DOHH2 (cell line): ENCODE data around the gene AKR1B1.

Experiments
- H3F3A ChIP-seq: fragments of 200-600 bp; sonication (generic), shearing (Covaris generic); 2 replicates; pipeline ENCODE4 v1.6.0; 2016; ENCODE audit warnings: antibody characterized with exemption, mild to moderate bottlenecking; ENCODE audit not compliant: control insufficient read depth, insufficient read depth
- H3K27ac ChIP-seq: fragments of 200-600 bp; sonication (generic); 2 replicates; pipeline ENCODE4 v1.5.1; 2014; ENCODE audit warnings: low read depth, mild to moderate bottlenecking, low read length, moderate library complexity
- H3K27me3 ChIP-seq: fragments of 200-600 bp; sonication (generic); 2 replicates; pipeline ENCODE4 v1.6.1; 2014; ENCODE audit warnings: mild to moderate bottlenecking, low read length, mixed read lengths; ENCODE audit not compliant: control insufficient read depth
- H3K36me3 ChIP-seq: fragments of 200-600 bp; sonication (generic); 2 replicates; pipeline ENCODE4 v1.6.1; 2014; ENCODE audit warnings: mild to moderate bottlenecking, low read length, moderate library complexity, mixed read lengths; ENCODE audit not compliant: control insufficient read depth
- H3K4me1 ChIP-seq: fragments of 200-600 bp; sonication (generic); 2 replicates; pipeline ENCODE4 v1.6.1; 2014; ENCODE audit warnings: mild to moderate bottlenecking, low read length, mixed read lengths; ENCODE audit not compliant: control insufficient read depth
- H3K4me2 ChIP-seq: fragments of 200-600 bp; sonication (generic); 2 replicates; pipeline ENCODE4 v1.6.0; 2014; ENCODE audit warnings: mild to moderate bottlenecking, low read length, moderate library complexity
- H3K4me3 ChIP-seq: fragments of 200-600 bp; sonication (generic); 2 replicates; pipeline ENCODE4 v1.5.1; 2014; ENCODE audit warnings: mild to moderate bottlenecking, low read length, mixed read lengths
- H3K79me2 ChIP-seq: fragments of 200-600 bp; sonication (generic); 2 replicates; pipeline ENCODE4 v1.6.1; 2014; ENCODE audit warnings: mild to moderate bottlenecking, low read length, mixed read lengths; ENCODE audit not compliant: control insufficient read depth
- H3K9me2 ChIP-seq: fragments of 200-600 bp; sonication (generic); replicated peaks from 2 replicates; pipeline ENCODE4 v1.6.1; 2014; ENCODE audit warnings: mild to moderate bottlenecking, low read length, mixed read lengths; ENCODE audit not compliant: control insufficient read depth
- H3K9me3 ChIP-seq: fragments of 200-600 bp; sonication (generic); 2 replicates; pipeline ENCODE4 v1.6.1; 2014; ENCODE audit warnings: antibody characterized with exemption, low read length, mixed read lengths; ENCODE audit not compliant: control insufficient read depth, insufficient read depth
- H4K20me1 ChIP-seq: fragments of 200-600 bp; sonication (generic); 2 replicates; pipeline ENCODE4 v1.6.0; 2014; ENCODE audit warnings: low read depth, mild to moderate bottlenecking, antibody characterized with exemption, low read length, moderate library complexity; ENCODE audit not compliant: control insufficient read depth, insufficient read depth
- CTCF ChIP-seq: fragments of 200-600 bp; sonication (generic); IDR thresholded peaks from one replicate; pipeline ENCODE4 v1.5.1; 2014; ENCODE audit warnings: antibody characterized with exemption, mild to moderate bottlenecking, low read depth, low read length; ENCODE audit not compliant: poor library complexity, severe bottlenecking
- EZH2phosphoT487 ChIP-seq: fragments of 200-600 bp; sonication (generic); IDR thresholded peaks from 2 replicates; pipeline ENCODE4 v1.6.1; 2017; ENCODE audit warnings: borderline replicate concordance, mild to moderate bottlenecking, antibody characterized with exemption, low read length, moderate library complexity, mixed read lengths

Gene AKR1B1

DNA sequence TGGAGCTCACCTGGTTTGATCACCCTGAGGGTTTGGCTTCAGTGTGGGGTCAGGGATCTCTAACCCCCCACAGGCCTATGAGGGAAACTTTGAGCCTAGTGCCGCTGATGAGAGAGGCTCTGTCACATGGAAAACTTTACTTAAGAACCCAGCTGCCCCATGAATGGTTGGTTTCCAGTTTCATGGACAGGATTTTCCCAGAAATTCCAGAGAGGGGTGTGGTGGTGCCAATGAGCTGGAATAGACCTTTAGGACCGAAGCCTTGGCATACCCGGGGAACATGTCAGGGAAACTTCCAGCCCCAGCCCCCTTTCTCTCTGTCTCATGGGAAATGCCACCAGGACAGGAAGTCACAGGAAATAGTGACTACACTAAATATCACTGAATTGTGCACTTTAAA, 36.9 kb downstream of the AKR1B1 start:
- no peaks in the 10 kb centered on the region for H3K79me2 ChIP-seq
- H3K27ac ChIP-seq: no peak overlapping the region
- H3K27me3 ChIP-seq: peaks cover 7% of the 10 kb centered on the region; the same call in 1 of the 2 replicates
- no peak overlapping the region for H3K4me3 ChIP-seq
- TF ChIP-seq EZH2phosphoT487: no peak
- no peak for TF ChIP-seq CTCF
- H3K4me1 ChIP-seq: peaks cover 12% of the 10 kb centered on the region
- H3K9me3 ChIP-seq: no peaks in the 10 kb centered on the region
- no peak overlapping the region for H3K4me2 ChIP-seq
- H3K36me3 ChIP-seq: no peaks in the 10 kb centered on the region
- H4K20me1 ChIP-seq: no peaks in the 10 kb centered on the region
- no peaks in the 10 kb centered on the region for H3F3A ChIP-seq
- no peaks in the 10 kb centered on the region for H3K9me2 ChIP-seq

GRCh38 chr7:134420424-134421125, 38.3 kb downstream of the AKR1B1 start:
- peak; percentile 67 for TF ChIP-seq CTCF
- TF ChIP-seq EZH2phosphoT487: no peak
- no peak overlapping the region for H3K4me2 ChIP-seq

DNA sequence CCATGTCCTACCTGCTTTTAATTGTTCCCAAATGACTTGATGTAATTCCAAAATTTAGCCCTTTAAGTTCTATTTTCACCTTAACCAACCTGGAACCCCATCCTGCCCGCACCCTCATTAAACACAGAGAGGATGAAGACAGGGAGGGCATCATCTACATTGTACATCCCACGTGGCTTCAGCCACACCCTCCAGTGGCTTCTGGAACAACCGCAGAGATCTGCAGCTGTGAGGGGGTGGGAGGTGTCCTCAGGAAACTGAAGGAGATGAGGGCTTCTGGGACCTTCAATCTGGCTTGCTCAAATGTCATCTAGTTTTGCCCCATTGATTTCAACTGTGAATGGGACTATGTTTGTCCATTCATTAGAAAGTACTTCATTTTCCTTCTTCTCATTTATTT, 39.0 kb downstream of the AKR1B1 start:
- Histone ChIP-seq H3K79me2 (no peaks in the 10 kb centered on the region), H3K27ac (no peak overlapping the region), H3K9me3 (no peaks in the 10 kb centered on the region), H3K27me3 (peaks cover 7% of the 10 kb centered on the region; the same call in 1 of the 2 replicates), H3K4me2 (no peak overlapping the region), H3K9me2 (no peaks in the 10 kb centered on the region), H4K20me1 (no peaks in the 10 kb centered on the region), H3K4me1 (peaks cover 12% of the 10 kb centered on the region), H3F3A (no peaks in the 10 kb centered on the region), H3K36me3 (no peaks in the 10 kb centered on the region), H3K4me3 (no peak overlapping the region)
- TF ChIP-seq CTCF (no peak), EZH2phosphoT487 (no peak)

More at GRCh38 chr7:134420424-134421125, 38.3 kb downstream of the AKR1B1 start:
- no peaks in the 10 kb centered on the region for H3K9me2 ChIP-seq
- H3K9me3 ChIP-seq: no peaks in the 10 kb centered on the region
- no peaks in the 10 kb centered on the region for H3F3A ChIP-seq
- H3K36me3 ChIP-seq: no peaks in the 10 kb centered on the region
- H3K79me2 ChIP-seq: no peaks in the 10 kb centered on the region
- H3K27ac ChIP-seq: no peak overlapping the region
- H4K20me1 ChIP-seq: no peaks in the 10 kb centered on the region
- peaks cover 7% of the 10 kb centered on the region; the same call in 1 of the 2 replicates for H3K27me3 ChIP-seq
- H3K4me1 ChIP-seq: peaks cover 12% of the 10 kb centered on the region
- H3K4me3 ChIP-seq: no peak overlapping the region
